ENCODE results near the gene WTIP. TPM values are rescaled to one million over a fixed set of nuclear protein-coding genes. Genes with fewer than 3 reads are reported as not detected.

The WTIP gene
- total RNA-seq, 3 donors from 2014 or later: 1.5 to 12.3 (median 3.2) TPM

DNA sequence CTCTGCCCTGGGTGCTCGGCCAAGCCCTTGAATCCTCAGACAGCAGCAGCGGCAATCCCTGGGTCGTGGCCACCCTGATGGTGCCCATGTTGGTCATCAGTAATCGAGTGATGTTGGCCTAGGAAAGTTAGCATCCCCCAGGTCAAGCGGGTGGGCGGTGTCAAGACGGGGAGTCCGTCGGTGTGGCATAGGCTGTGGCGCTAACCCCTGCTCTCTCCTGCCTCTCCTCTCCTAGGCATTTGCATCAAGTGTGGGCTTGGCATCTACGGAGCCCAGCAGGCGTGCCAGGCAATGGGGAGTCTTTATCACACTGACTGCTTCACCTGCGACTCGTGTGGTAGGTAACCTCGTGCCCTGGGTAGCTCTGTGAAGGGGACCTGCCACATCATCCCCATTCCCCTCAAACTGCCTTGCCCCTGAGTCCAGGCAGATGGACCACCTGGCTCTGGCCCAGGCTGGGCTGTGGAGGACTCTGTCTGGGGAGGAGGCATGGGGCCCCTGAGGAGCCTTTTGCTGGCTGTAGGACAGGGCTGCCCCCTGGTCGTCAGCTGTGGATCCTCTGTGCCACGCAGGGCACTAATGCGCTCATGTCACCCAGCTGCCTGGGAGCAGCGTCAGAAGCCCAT is 8.7 kb downstream of the WTIP start:
- no peak for TF ChIP-seq CTCF (IDR thresholded peaks at IDR 0.05)
- H3K4me3 ChIP-seq: no peak overlapping the region
- no peaks in the 10 kb centered on the region for H3K4me1 ChIP-seq (ENCODE audit: low read depth)
- ATAC-seq (no peak), DNase-seq (no peak)
- intact Hi-C loops (cut with DNase I, micrococcal nuclease): no loop called here
- no peaks in the 10 kb centered on the region for H3K9me3 ChIP-seq
- H3K36me3 ChIP-seq (ENCODE audit: low read depth): no peaks in the 10 kb centered on the region

- intact Hi-C loops (cut with DNase I, micrococcal nuclease): no loop called here
- no peak for TF ChIP-seq CTCF (IDR thresholded peaks at IDR 0.05)
- no peaks in the 10 kb centered on the region for H3K36me3 ChIP-seq (ENCODE audit: low read depth)
- H3K4me3 ChIP-seq: no peak overlapping the region
- no peaks in the 10 kb centered on the region for H3K9me3 ChIP-seq
- DNase-seq (no peak), ATAC-seq (no peak)
- H3K4me1 ChIP-seq (ENCODE audit: low read depth): no peaks in the 10 kb centered on the region
Observed at GRCh38 chr19:34493038-34493648, 11.6 kb downstream of the WTIP start.

GRCh38 chr19:34493649-34494044 is 12.1 kb downstream of the WTIP start:
- no peaks in the 10 kb centered on the region for H3K9me3 ChIP-seq
- H3K4me3 ChIP-seq: no peak overlapping the region
- no peaks in the 10 kb centered on the region for H3K36me3 ChIP-seq (ENCODE audit: low read depth)
- DNase-seq (no peak), ATAC-seq (no peak)
- TF ChIP-seq CTCF (IDR thresholded peaks at IDR 0.05): no peak
- no peaks in the 10 kb centered on the region for H3K4me1 ChIP-seq (ENCODE audit: low read depth)
- intact Hi-C loops (cut with DNase I, micrococcal nuclease): no loop called here

- Histone ChIP-seq H3K36me3 (ENCODE audit: low read depth) (no peaks in the 10 kb centered on the region), H3K4me1 (ENCODE audit: low read depth) (no peaks in the 10 kb centered on the region), H3K9me3 (no peaks in the 10 kb centered on the region), H3K4me3 (no peak overlapping the region)
- no peak for DNase-seq
- intact Hi-C loops (cut with DNase I, micrococcal nuclease): no loop called here
- no peak for TF ChIP-seq CTCF (IDR thresholded peaks at IDR 0.05)
- no peak for ATAC-seq
Observed at GRCh38 chr19:34494601-34495000, 13.0 kb downstream of the WTIP start.

DNA sequence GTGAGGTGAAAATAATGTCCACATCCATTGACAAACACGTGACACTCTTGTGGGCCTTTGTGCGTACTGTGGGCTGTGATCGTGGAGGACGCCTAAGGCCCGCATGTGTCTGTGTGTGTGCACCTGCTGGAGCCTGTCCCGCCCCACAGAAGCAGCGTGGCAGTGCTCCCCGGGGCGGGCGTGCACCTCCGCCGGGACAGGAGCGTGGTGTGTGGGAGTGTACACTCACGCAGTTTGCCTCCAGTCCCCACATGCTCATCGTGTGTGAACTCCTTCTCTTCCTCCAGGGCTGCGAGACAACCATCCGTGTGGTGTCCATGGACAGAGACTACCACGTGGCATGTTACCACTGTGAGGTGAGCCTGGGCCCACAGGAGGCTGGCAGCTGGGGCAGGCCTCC is 13.9 kb downstream of the WTIP start:
- Histone ChIP-seq H3K4me1 (ENCODE audit: low read depth) (no peaks in the 10 kb centered on the region), H3K36me3 (ENCODE audit: low read depth) (no peaks in the 10 kb centered on the region), H3K4me3 (no peak overlapping the region), H3K9me3 (no peaks in the 10 kb centered on the region)
- intact Hi-C loops (cut with DNase I, micrococcal nuclease): no loop called here
- DNase-seq (no peak), ATAC-seq (no peak)
- no peak for TF ChIP-seq CTCF (IDR thresholded peaks at IDR 0.05)

Data from mucosa of descending colon (tissue), 3 donors.